Astrocyte (in vitro differentiated cells and primary cell): ENCODE measurements around the gene GFPT2.

ENCODE experiments used
- CTCF ChIP-seq: IDR thresholded peaks from 2 replicates; pipeline ENCODE4 v1.5.1; 2011; ENCODE audit warnings: low read depth, mild to moderate bottlenecking, inconsistent platforms, low read length, moderate library complexity; ENCODE audit not compliant: insufficient read depth
- EZH2 ChIP-seq: IDR thresholded peaks from 2 replicates; pipeline ENCODE4 v1.6.1; 2012; ENCODE audit warnings: mild to moderate bottlenecking, low read length, inconsistent platforms; ENCODE audit not compliant: insufficient read depth

- no peak for TF ChIP-seq CTCF
- no peak for TF ChIP-seq EZH2
Observed at GRCh38 chr5:180341595-180341994, 11.5 kb downstream of the GFPT2 start.
